ENCODE results near the gene AFMID.

DNA sequence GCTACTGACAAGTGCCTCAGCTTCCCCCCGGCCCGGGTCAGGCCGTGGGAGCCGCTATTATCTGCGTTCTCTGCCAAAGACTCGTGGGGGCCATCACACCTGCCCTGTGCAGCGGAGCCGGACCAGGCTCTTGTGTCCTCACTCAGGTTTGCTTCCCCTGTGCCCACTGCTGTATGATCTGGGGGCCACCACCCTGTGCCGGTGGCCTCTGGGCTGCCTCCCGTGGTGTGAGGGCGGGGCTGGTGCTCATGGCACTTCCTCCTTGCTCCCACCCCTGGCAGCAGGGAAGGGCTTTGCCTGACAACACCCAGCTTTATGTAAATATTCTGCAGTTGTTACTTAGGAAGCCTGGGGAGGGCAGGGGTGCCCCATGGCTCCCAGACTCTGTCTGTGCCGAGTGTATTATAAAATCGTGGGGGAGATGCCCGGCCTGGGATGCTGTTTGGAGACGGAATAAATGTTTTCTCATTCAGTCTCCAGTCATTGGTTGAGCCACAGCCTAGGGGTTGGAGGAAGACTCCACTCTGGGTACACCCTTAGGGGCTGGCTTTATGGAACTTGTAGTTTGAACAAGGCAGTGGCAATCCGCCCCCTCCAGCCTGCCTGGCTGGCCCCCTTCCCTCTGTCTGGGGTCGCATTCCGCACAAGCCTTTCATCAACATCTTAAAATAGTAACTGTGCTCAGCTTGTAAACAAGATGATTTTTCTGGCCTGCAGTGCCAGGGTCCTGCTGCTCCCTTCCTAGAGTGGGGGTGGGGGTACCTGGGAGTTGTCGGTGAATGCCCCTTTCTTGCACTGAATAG, 14.7 kb upstream of the AFMID start:
- no peak; the same call in none of the 2 replicates for TF ChIP-seq POLR2AphosphoS5 (IDR thresholded peaks at IDR 0.05; ENCODE audit: low read depth)
- TF ChIP-seq CTCF (conservative IDR thresholded peaks at IDR 0.05; ENCODE audit: low read depth in 2 of 2), result no peak
- TF ChIP-seq, protein P1, sequence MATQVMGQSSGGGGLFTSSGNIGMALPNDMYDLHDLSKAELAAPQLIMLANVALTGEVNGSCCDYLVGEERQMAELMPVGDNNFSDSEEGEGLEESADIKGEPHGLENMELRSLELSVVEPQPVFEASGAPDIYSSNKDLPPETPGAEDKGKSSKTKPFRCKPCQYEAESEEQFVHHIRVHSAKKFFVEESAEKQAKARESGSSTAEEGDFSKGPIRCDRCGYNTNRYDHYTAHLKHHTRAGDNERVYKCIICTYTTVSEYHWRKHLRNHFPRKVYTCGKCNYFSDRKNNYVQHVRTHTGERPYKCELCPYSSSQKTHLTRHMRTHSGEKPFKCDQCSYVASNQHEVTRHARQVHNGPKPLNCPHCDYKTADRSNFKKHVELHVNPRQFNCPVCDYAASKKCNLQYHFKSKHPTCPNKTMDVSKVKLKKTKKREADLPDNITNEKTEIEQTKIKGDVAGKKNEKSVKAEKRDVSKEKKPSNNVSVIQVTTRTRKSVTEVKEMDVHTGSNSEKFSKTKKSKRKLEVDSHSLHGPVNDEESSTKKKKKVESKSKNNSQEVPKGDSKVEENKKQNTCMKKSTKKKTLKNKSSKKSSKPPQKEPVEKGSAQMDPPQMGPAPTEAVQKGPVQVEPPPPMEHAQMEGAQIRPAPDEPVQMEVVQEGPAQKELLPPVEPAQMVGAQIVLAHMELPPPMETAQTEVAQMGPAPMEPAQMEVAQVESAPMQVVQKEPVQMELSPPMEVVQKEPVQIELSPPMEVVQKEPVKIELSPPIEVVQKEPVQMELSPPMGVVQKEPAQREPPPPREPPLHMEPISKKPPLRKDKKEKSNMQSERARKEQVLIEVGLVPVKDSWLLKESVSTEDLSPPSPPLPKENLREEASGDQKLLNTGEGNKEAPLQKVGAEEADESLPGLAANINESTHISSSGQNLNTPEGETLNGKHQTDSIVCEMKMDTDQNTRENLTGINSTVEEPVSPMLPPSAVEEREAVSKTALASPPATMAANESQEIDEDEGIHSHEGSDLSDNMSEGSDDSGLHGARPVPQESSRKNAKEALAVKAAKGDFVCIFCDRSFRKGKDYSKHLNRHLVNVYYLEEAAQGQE (IDR thresholded peaks at IDR 0.05; ENCODE audit: unreplicated experiment), result no peak
